Measurements from ENCODE around the gene BANF1. TPM values are rescaled to one million over a fixed set of nuclear protein-coding genes. Genes with fewer than 3 reads are reported as not detected.

Gene BANF1
- total and polyA plus RNA-seq, 2 donors (not counting 3 experiments of a cell fraction or from before 2014, with no cell fraction given): 269 to 376 TPM

DNA sequence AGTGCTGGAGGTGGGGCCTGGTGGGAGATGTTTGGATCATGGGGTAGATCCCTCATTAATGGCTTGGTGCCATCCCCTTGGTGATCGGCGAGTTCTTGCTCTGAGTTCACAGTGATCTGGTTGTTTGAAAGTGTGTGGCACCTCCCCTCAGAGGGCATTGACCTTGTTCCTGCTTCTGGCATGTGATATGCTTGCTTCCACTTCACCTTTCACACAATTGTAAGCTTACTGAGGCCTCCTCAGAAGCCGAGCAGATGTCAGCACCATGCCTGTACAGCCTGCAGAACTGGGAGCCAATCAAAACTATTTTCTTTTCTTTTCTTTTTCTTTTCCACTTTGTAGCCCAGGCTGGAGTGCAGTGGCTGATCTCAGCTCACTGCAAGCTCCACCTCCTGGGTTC lies 35.0 kb downstream of the BANF1 start:
- no peaks in the 10 kb centered on the region for H3K9me3 ChIP-seq (replicated peaks; ENCODE audit: control insufficient read depth, insufficient read depth, low read length)
- no peaks in the 10 kb centered on the region for H3K4me1 ChIP-seq (ENCODE audit: control insufficient read depth, extremely low read depth, insufficient read depth, low read length)
- BruUV-seq (replicated peaks): no TSS peak
- TF ChIP-seq MYC (IDR thresholded peaks at IDR 0.05; ENCODE audit: low read depth, low read length) (no peak), FOS (IDR thresholded peaks at IDR 0.05; ENCODE audit: borderline replicate concordance, insufficient read depth, low read length) (no peak), GATA2 (IDR thresholded peaks at IDR 0.05; ENCODE audit: insufficient read depth, insufficient read length, low read depth, low read length) (no peak), POLR2A (IDR thresholded peaks at IDR 0.05; ENCODE audit: low read depth, low read length) (no peak), JUN (IDR thresholded peaks at IDR 0.05; ENCODE audit: borderline replicate concordance, insufficient read depth, insufficient read length, low read depth) (no peak), CTCF (IDR thresholded peaks at IDR 0.05; ENCODE audit: extremely low read depth in 1 of 2, insufficient read depth in 1 of 2, low read depth in 1 of 2, low read length in 2 of 2) (no peak), EZH2 (IDR thresholded peaks at IDR 0.05; ENCODE audit: borderline replicate concordance, low read depth, low read length, severe bottlenecking) (no peak), POLR2AphosphoS5 (IDR thresholded peaks at IDR 0.05; ENCODE audit: insufficient read depth, low read depth, low read length) (no peak)
- TF ChIP-seq, protein P1, sequence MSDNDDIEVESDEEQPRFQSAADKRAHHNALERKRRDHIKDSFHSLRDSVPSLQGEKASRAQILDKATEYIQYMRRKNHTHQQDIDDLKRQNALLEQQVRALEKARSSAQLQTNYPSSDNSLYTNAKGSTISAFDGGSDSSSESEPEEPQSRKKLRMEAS (IDR thresholded peaks at IDR 0.05; ENCODE audit: insufficient read depth, insufficient read length): no peak
- dilution Hi-C loops (cut with MboI; ENCODE audit: extremely low pct_ligation_motif_present, low sequenced_read_pairs): no loop called here
- intact Hi-C loops (cut with micrococcal nuclease): no loop called here
- H3K27me3 ChIP-seq (ENCODE audit: control insufficient read depth in 2 of 2, insufficient read depth in 2 of 2, low read length in 2 of 2): peaks cover 0 to 10% of the 10 kb centered on the region in 2 experiments
- no peak overlapping the region for H3K27ac ChIP-seq (ENCODE audit: insufficient read depth, low read depth, low read length)
- H2AFZ ChIP-seq (ENCODE audit: low read depth, low read length): no peak overlapping the region
- no peaks in the 10 kb centered on the region for H3K9me1 ChIP-seq (replicated peaks; ENCODE audit: control insufficient read depth, extremely low read depth, insufficient read depth, low read length)
- H3K9ac ChIP-seq (replicated peaks; ENCODE audit: extremely low read depth, insufficient read depth, low read length): no peak overlapping the region
- ChIA-PET CTCF (interaction anchor here (1.5 to 3.3 kb wide), 2 partner anchors 8 to 15 kb away, joined by 6 to 18 read pairs; no protein-coding TSS in a partner anchor), POLR2A (no interaction called here)
- H3K4me2 ChIP-seq (ENCODE audit: insufficient read depth, low read length): no peak overlapping the region
- H3K36me3 ChIP-seq (ENCODE audit: control insufficient read depth in 2 of 2, extremely low read depth in 1 of 2, insufficient read depth in 2 of 2, low read length in 2 of 2): no peaks in the 10 kb centered on the region
- no peaks in the 10 kb centered on the region for H3K79me2 ChIP-seq (ENCODE audit: control insufficient read depth, insufficient read depth, low read length)
- no peaks in the 10 kb centered on the region for H4K20me1 ChIP-seq (replicated peaks; ENCODE audit: control insufficient read depth, extremely low read depth, insufficient read depth, low read length)
- no peak overlapping the region for H3K4me3 ChIP-seq (replicated peaks in 1 of 3; ENCODE audit: insufficient read depth in 1 of 3, low read depth in 1 of 3, low read length in 3 of 3)
- DNase-seq (ENCODE audit: low read depth, low spot score) (no peak), FAIRE-seq (no peak)

Data from endothelial cell of umbilical vein (primary cell).